Liver (tissue), 2 donors: ENCODE results near the gene OGN.

Source experiments
- CTCF ChIP-seq: fragments of 150-350 bp; IDR thresholded peaks from 2 replicates; pipeline ENCODE4 v1.5.1; 2017; ENCODE audit warnings: improper control_type of control experiment, low read depth, low read length; ENCODE audit not compliant: missing input control
- MAX ChIP-seq: IDR thresholded peaks from 2 replicates; pipeline ENCODE4 v1.6.1; 2016; ENCODE audit warnings: antibody characterized with exemption
- donor health status: healthy.

GRCh38 chr9:92333282-92333634 is 71.1 kb downstream of the OGN start:
- TF ChIP-seq MAX (no peak), CTCF (no peak)
